ENCODE measurements around the gene NBAS. TPM values are rescaled to one million over a fixed set of nuclear protein-coding genes. Genes with fewer than 3 reads are reported as not detected.

The NBAS gene
- polyA plus RNA-seq, 1 experiment: 35.6 TPM

GRCh38 chr2:15492773-15493325 is 68.3 kb downstream of the NBAS start:
- no peak for DNase-seq (ENCODE audit: low read depth)
- POLR2A ChIA-PET: no interaction called here
- Histone ChIP-seq H3K27me3 (ENCODE audit: control insufficient read depth, insufficient read depth, low read length) (no peaks in the 10 kb centered on the region), H3K4me3 (ENCODE audit: low read depth, low read length) (no peak overlapping the region), H3K36me3 (ENCODE audit: control insufficient read depth, insufficient read depth, low read length) (no peaks in the 10 kb centered on the region)
- no peak for TF ChIP-seq CTCF (IDR thresholded peaks at IDR 0.05; ENCODE audit: insufficient read depth, low read depth, low read length)
- CTCF ChIA-PET: no interaction called here

GRCh38 chr2:15486770-15487169 is 74.4 kb downstream of the NBAS start:
- ChIA-PET CTCF (no interaction called here), POLR2A (no interaction called here)
- Histone ChIP-seq H3K4me3 (ENCODE audit: low read depth, low read length) (no peak overlapping the region), H3K27me3 (ENCODE audit: control insufficient read depth, insufficient read depth, low read length) (no peaks in the 10 kb centered on the region), H3K36me3 (ENCODE audit: control insufficient read depth, insufficient read depth, low read length) (no peaks in the 10 kb centered on the region; the same call in 1 of the 2 replicates)
- no peak for DNase-seq (ENCODE audit: low read depth)
- no peak for TF ChIP-seq CTCF (IDR thresholded peaks at IDR 0.05; ENCODE audit: insufficient read depth, low read depth, low read length)

GRCh38 chr2:15485949-15486348 is 75.2 kb downstream of the NBAS start:
- POLR2A ChIA-PET: no interaction called here
- H3K27me3 ChIP-seq (ENCODE audit: control insufficient read depth, insufficient read depth, low read length): no peaks in the 10 kb centered on the region
- CTCF ChIA-PET: interaction anchor here (1.1 kb wide), 1 partner anchor 11 kb away, joined by 3 read pairs; no protein-coding TSS in a partner anchor
- no peak for DNase-seq (ENCODE audit: low read depth)
- no peak for TF ChIP-seq CTCF (IDR thresholded peaks at IDR 0.05; ENCODE audit: insufficient read depth, low read depth, low read length)
- H3K36me3 ChIP-seq (ENCODE audit: control insufficient read depth, insufficient read depth, low read length): no peaks in the 10 kb centered on the region; the same call in 1 of the 2 replicates
- no peak overlapping the region for H3K4me3 ChIP-seq (ENCODE audit: low read depth, low read length)

GRCh38 chr2:15481000-15481399 is 80.1 kb downstream of the NBAS start:
- TF ChIP-seq CTCF (IDR thresholded peaks at IDR 0.05; ENCODE audit: insufficient read depth, low read depth, low read length): no peak
- ChIA-PET CTCF (no interaction called here), POLR2A (no interaction called here)
- Histone ChIP-seq H3K27me3 (ENCODE audit: control insufficient read depth, insufficient read depth, low read length) (no peaks in the 10 kb centered on the region), H3K36me3 (ENCODE audit: control insufficient read depth, insufficient read depth, low read length) (no peaks in the 10 kb centered on the region; the same call in 1 of the 2 replicates), H3K4me3 (ENCODE audit: low read depth, low read length) (no peak overlapping the region)
- no peak for DNase-seq (ENCODE audit: low read depth)

GRCh38 chr2:15480552-15480951 is 80.6 kb downstream of the NBAS start:
- Histone ChIP-seq H3K36me3 (ENCODE audit: control insufficient read depth, insufficient read depth, low read length) (no peaks in the 10 kb centered on the region; the same call in 1 of the 2 replicates), H3K4me3 (ENCODE audit: low read depth, low read length) (no peak overlapping the region), H3K27me3 (ENCODE audit: control insufficient read depth, insufficient read depth, low read length) (no peaks in the 10 kb centered on the region)
- ChIA-PET CTCF (interaction anchor here (0.8 kb wide), 1 partner anchor 96 kb away, joined by 3 read pairs; no protein-coding TSS in a partner anchor), POLR2A (no interaction called here)
- no peak for TF ChIP-seq CTCF (IDR thresholded peaks at IDR 0.05; ENCODE audit: insufficient read depth, low read depth, low read length)
- no peak for DNase-seq (ENCODE audit: low read depth)

Measured in BJ (cell line).